KMS-11 (cell line): ENCODE measurements around the gene FOXC2.

Source experiments
- H2AFZ ChIP-seq: fragments of 200-600 bp; sonication (generic); 2 replicates; pipeline ENCODE4 v1.6.1; 2016; ENCODE audit warnings: antibody characterized with exemption, mixed run types, low read depth
- H3K27ac ChIP-seq: fragments of 200-600 bp; sonication (generic); 2 replicates; pipeline ENCODE4 v1.6.1; 2016; ENCODE audit warnings: mild to moderate bottlenecking, mixed run types
- H3K27me3 ChIP-seq: fragments of 200-600 bp; sonication (generic); 2 replicates; pipeline ENCODE4 v1.6.1; 2017; ENCODE audit warnings: mild to moderate bottlenecking, low read depth, mixed run types, moderate library complexity; ENCODE audit not compliant: insufficient read depth
- H3K36me3 ChIP-seq: fragments of 200-600 bp; sonication (generic); 2 replicates; pipeline ENCODE4 v1.6.1; 2017; ENCODE audit warnings: mild to moderate bottlenecking, mixed run types; ENCODE audit not compliant: insufficient read depth
- H3K4me1 ChIP-seq: fragments of 200-600 bp; sonication (generic); 2 replicates; pipeline ENCODE4 v1.6.1; 2016; ENCODE audit warnings: mild to moderate bottlenecking, low read depth, mixed run types; ENCODE audit not compliant: poor library complexity, severe bottlenecking
- H3K4me2 ChIP-seq: fragments of 200-600 bp; sonication (generic); 2 replicates; pipeline ENCODE4 v1.7.0; 2016; ENCODE audit warnings: mild to moderate bottlenecking, mixed run types
- H3K4me3 ChIP-seq: fragments of 200-600 bp; sonication (generic); IDR thresholded peaks from 2 replicates; pipeline ENCODE4 v1.6.1; 2017; ENCODE audit warnings: low read depth, low read length, mixed read lengths; ENCODE audit not compliant: insufficient read depth
- H3K79me2 ChIP-seq: fragments of 200-600 bp; sonication (generic); 2 replicates; pipeline ENCODE4 v1.6.1; 2016; ENCODE audit warnings: low read depth, mixed run types; ENCODE audit not compliant: insufficient read depth
- H3K9ac ChIP-seq: fragments of 200-600 bp; sonication (generic); 2 replicates; pipeline ENCODE4 v1.6.1; 2016; ENCODE audit warnings: mild to moderate bottlenecking, mixed run types
- H4K20me1 ChIP-seq: fragments of 200-600 bp; sonication (generic); 2 replicates; pipeline ENCODE4 v1.6.1; 2016; ENCODE audit warnings: mild to moderate bottlenecking, mixed run types; ENCODE audit not compliant: insufficient read depth
- TF ChIP-seq, protein P1 (sequence below): fragments of 200-600 bp; sonication (generic); conservative IDR thresholded peaks from 2 replicates; pipeline ENCODE4 v1.6.1; 2017; ENCODE audit warnings: low read depth, mild to moderate bottlenecking, antibody characterized with exemption, low read length, moderate library complexity, mixed read lengths

FOXC2 gene

DNA sequence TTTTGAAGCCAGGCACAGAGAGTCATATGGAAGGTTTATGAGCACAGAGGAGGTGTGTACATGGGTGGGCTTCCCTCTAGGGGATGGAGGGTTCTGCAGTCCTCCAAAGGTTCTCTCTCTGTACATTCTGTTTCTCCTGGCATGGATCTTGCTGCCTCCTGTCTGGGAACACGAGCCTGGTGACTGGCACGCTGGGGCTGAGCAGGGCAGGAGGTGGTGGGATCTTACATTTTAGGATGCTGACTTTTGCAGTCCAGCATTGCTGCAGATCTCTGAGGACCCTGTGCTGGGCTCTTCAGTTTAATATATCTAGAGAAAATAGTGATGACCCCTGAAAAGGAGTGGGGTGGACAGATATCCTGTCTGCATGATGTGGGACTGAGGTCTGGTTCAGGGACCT is 34.7 kb downstream of the FOXC2 start:
- Histone ChIP-seq H3K27ac (no peak overlapping the region), H3K36me3 (no peaks in the 10 kb centered on the region), H3K4me3 (no peak overlapping the region), H3K27me3 (peaks cover 3% of the 10 kb centered on the region; the same call in 1 of the 2 replicates), H4K20me1 (no peaks in the 10 kb centered on the region), H2AFZ (no peak overlapping the region), H3K9ac (no peak overlapping the region), H3K79me2 (no peaks in the 10 kb centered on the region), H3K4me1 (no peaks in the 10 kb centered on the region), H3K4me2 (no peak overlapping the region)
- TF ChIP-seq, protein P1, sequence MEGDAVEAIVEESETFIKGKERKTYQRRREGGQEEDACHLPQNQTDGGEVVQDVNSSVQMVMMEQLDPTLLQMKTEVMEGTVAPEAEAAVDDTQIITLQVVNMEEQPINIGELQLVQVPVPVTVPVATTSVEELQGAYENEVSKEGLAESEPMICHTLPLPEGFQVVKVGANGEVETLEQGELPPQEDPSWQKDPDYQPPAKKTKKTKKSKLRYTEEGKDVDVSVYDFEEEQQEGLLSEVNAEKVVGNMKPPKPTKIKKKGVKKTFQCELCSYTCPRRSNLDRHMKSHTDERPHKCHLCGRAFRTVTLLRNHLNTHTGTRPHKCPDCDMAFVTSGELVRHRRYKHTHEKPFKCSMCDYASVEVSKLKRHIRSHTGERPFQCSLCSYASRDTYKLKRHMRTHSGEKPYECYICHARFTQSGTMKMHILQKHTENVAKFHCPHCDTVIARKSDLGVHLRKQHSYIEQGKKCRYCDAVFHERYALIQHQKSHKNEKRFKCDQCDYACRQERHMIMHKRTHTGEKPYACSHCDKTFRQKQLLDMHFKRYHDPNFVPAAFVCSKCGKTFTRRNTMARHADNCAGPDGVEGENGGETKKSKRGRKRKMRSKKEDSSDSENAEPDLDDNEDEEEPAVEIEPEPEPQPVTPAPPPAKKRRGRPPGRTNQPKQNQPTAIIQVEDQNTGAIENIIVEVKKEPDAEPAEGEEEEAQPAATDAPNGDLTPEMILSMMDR, result no peak

DNA sequence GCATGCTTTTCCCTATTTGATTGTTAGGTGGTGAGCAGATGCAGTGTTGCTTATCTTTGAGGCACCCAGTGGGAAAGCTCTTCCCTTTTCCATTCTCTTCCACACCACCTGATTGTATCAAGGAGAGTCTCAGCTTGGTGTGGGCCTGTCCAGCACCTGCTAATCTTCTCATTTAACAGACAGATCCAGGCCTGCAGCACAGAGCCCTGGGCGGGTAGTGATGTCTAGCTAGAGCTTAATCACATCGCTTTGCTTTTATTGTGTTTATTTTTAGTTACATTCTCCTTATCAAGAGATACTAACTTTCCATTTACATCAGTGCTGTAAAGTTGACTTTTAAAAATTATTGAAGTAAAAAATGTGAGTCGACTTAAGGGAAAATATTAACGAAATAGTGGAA is 35.9 kb downstream of the FOXC2 start:
- Histone ChIP-seq H2AFZ (no peak overlapping the region), H3K36me3 (no peaks in the 10 kb centered on the region), H3K4me2 (no peak overlapping the region), H3K27ac (no peak overlapping the region), H3K4me1 (no peaks in the 10 kb centered on the region), H3K79me2 (no peaks in the 10 kb centered on the region), H3K9ac (no peak overlapping the region), H4K20me1 (no peaks in the 10 kb centered on the region), H3K27me3 (peaks cover 3% of the 10 kb centered on the region; the same call in 1 of the 2 replicates), H3K4me3 (no peak overlapping the region)
- TF ChIP-seq, protein P1, result no peak

DNA sequence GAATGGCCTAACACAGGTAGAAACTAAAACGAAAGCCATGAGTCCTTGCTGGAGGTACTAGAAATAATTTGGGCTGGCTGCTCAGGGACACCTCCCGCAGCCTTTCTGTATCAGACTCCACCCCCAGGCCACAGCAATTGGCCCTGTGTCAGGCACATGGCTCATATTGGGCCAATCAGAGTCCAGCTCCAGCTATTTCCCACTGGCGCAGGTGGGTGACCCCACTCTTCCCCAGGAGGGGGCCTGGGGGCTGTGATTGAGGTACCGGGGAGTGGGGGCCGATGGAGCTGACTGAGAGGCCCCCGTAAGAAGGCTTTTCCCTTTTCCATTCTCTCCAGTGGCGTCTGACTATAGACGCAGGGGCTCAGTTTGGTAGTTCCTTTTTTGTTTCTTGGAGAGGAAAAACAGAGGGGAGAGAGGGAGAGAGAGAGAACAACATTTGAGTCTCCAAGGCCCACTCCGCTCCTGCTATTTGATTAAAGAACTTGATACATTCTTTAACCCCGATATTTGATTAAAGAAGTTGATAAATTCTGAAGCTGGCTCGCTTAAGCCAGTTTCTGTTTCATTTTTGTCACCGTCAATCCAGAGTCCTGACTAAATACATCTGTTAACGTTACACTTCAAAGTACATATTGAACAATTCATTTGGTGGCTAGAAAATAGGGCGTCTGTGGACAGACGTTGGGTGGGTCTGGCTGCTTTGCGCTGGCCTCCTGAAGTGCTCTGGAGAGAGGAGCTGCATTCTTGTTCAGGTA is 38.0 kb downstream of the FOXC2 start:
- TF ChIP-seq, protein P1, result no peak
- no peaks in the 10 kb centered on the region for H3K36me3 ChIP-seq
- no peaks in the 10 kb centered on the region for H3K79me2 ChIP-seq
- H4K20me1 ChIP-seq, result no peaks in the 10 kb centered on the region
- peaks cover 3% of the 10 kb centered on the region; the same call in 1 of the 2 replicates for H3K27me3 ChIP-seq
- H3K4me1 ChIP-seq, result no peaks in the 10 kb centered on the region
- H3K4me2 ChIP-seq, result peak overlapping the region; percentile 60
- peak overlapping the region; percentile 66 for H2AFZ ChIP-seq
- no peak overlapping the region for H3K27ac ChIP-seq
- H3K9ac ChIP-seq, result no peak overlapping the region
- H3K4me3 ChIP-seq, result no peak overlapping the region

DNA sequence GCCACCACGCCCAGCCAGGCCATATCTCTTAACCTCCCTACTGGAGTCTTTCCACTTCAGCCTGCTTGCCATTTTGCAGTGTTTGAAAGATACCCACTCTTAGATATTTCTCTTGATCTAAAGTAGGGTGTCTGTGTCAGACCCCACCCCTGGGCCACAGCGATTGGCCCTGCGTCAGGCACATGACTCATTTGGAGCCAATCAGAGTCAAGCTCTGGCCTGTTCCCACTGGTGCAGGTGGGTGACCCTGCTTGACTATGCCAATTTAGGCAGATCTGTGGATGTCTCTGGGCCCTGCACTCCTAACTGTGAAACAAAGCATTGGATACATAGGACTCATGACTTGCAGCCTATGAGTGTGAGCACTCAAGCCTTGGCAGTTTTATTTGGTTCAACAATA is 39.3 kb downstream of the FOXC2 start:
- H3K36me3 ChIP-seq, result no peaks in the 10 kb centered on the region
- no peak overlapping the region for H3K4me2 ChIP-seq
- no peak overlapping the region for H3K9ac ChIP-seq
- H3K27ac ChIP-seq, result no peak overlapping the region
- H3K27me3 ChIP-seq, result peaks cover 3% of the 10 kb centered on the region; the same call in 1 of the 2 replicates
- no peak overlapping the region for H2AFZ ChIP-seq
- TF ChIP-seq, protein P1, result no peak
- no peaks in the 10 kb centered on the region for H3K4me1 ChIP-seq
- no peak overlapping the region for H3K4me3 ChIP-seq
- no peaks in the 10 kb centered on the region for H3K79me2 ChIP-seq
- no peaks in the 10 kb centered on the region for H4K20me1 ChIP-seq
